OCI-LY7 (cell line): ENCODE measurements around the gene GPRC5A. TPM values are rescaled to one million over a fixed set of nuclear protein-coding genes. Genes with fewer than 3 reads are reported as not detected.

Experiments
- BruUV-seq: library from RNA; stranded (reverse); fragments of 400-500 nt; replicated peaks from 2 replicates; lab custom pipeline; 2021; lab: Mats Ljungman, UMichigan
- CTCF ChIA-PET: fragments of 300-600 bp; sonication (Branson Sonifier 250); formaldehyde crosslinking; loops from one replicate; lab custom pipeline; 2022; ENCODE audit warnings: antibody characterized with exemption; ENCODE audit not compliant: unreplicated experiment; lab: Charles Lee
- POLR2A ChIA-PET: fragments of 300-600 bp; sonication (Branson Sonifier 250); formaldehyde crosslinking; loops from one replicate; lab custom pipeline; 2022; ENCODE audit warnings: antibody characterized with exemption; lab: Charles Lee
- DNase-seq: peaks from one replicate; pipeline ENCODE4 v3.0.0-alpha.2; 2015; ENCODE audit warnings: low spot score
- H2AFZ ChIP-seq: fragments of 200-600 bp; sonication (generic), shearing (Covaris generic); 2 replicates; pipeline ENCODE4 v1.6.1; 2014; ENCODE audit warnings: mild to moderate bottlenecking, antibody characterized with exemption, low read length, moderate library complexity
- H3K27ac ChIP-seq: fragments of 200-600 bp; sonication (generic); 2 replicates; pipeline ENCODE4 v1.5.1; 2014; ENCODE audit warnings: mixed run types, low read depth, mild to moderate bottlenecking, moderate library complexity, low read length, inconsistent platforms; ENCODE audit not compliant: poor library complexity, severe bottlenecking
- H3K36me3 ChIP-seq: fragments of 200-600 bp; sonication (generic); 2 replicates; pipeline ENCODE4 v1.6.1; 2014; ENCODE audit warnings: mild to moderate bottlenecking, antibody characterized with exemption, low read length, moderate library complexity, mixed read lengths; ENCODE audit not compliant: insufficient read depth
- H3K4me1 ChIP-seq: fragments of 200-600 bp; sonication (generic); 2 replicates; pipeline ENCODE4 v1.5.1; 2014; ENCODE audit warnings: mild to moderate bottlenecking, low read length; ENCODE audit not compliant: insufficient read depth, poor library complexity, severe bottlenecking
- H3K4me2 ChIP-seq: fragments of 200-600 bp; sonication (generic); 2 replicates; pipeline ENCODE4 v1.6.1; 2014; ENCODE audit warnings: mild to moderate bottlenecking, low read length
- H3K4me3 ChIP-seq: fragments of 200-600 bp; sonication (generic); 2 replicates; pipeline ENCODE4 v1.5.1; 2014; ENCODE audit warnings: mild to moderate bottlenecking, low read depth, low read length; ENCODE audit not compliant: poor library complexity, severe bottlenecking
- H3K79me2 ChIP-seq: fragments of 200-600 bp; sonication (generic); 2 replicates; pipeline ENCODE4 v1.6.1; 2016; ENCODE audit warnings: low read depth, mild to moderate bottlenecking, low read length, moderate library complexity, mixed read lengths; ENCODE audit not compliant: insufficient read depth
- H3K9me2 ChIP-seq: fragments of 200-600 bp; sonication (generic); 2 replicates; pipeline ENCODE4 v1.6.1; 2016; ENCODE audit warnings: mild to moderate bottlenecking, low read length, mixed read lengths; ENCODE audit not compliant: insufficient read depth
- H3K9me3 ChIP-seq: fragments of 200-600 bp; sonication (generic); 2 replicates; pipeline ENCODE4 v1.6.1; 2014; ENCODE audit warnings: mild to moderate bottlenecking, mixed run types, low read length, mixed read lengths
- H4K20me1 ChIP-seq: fragments of 200-600 bp; sonication (generic); 2 replicates; pipeline ENCODE4 v1.6.1; 2014; ENCODE audit warnings: mild to moderate bottlenecking, antibody characterized with exemption, low read length, moderate library complexity, mixed read lengths; ENCODE audit not compliant: insufficient read depth
- CTCF ChIP-seq: fragments of 200-600 bp; sonication (generic); conservative IDR thresholded peaks from 2 replicates; pipeline ENCODE4 v1.5.1; 2014; ENCODE audit warnings: mild to moderate bottlenecking, antibody characterized with exemption, low read length, moderate library complexity, mixed read lengths
- EZH2phosphoT487 ChIP-seq: fragments of 200-600 bp; sonication (generic); IDR thresholded peaks from 2 replicates; pipeline ENCODE4 v1.6.1; 2018; ENCODE audit warnings: low read depth, borderline replicate concordance, mild to moderate bottlenecking, mixed run types, antibody characterized with exemption, low read length, moderate library complexity, mixed read lengths
- intact Hi-C: fragments of 100-400 bp; cut with micrococcal nuclease; formaldehyde crosslinking; loops from one replicate; pipeline ENCODE4 v1.10.0; 2022; ENCODE audit not compliant: unreplicated experiment
- total RNA-seq, 2 experiments: library from RNA; depleted of rRNA in 1 of 2; stranded (reverse); fragments of >200 nt in 1 of 2; shearing (Covaris generic) in 1 of 2; gene quantifications; 2 replicates each; pipeline ENCODE4 v1.2.3, GENCODE V29; 2014 to 2022

Gene GPRC5A
- total RNA-seq, 2 experiments from 2014 or later, result 0.25 TPM; not detected in 1

GRCh38 chr12:12881151-12881909 lies 10.0 kb upstream of the GPRC5A start:
- H4K20me1 ChIP-seq, result no peaks in the 10 kb centered on the region
- H3K36me3 ChIP-seq, result no peaks in the 10 kb centered on the region
- no TSS peak for BruUV-seq
- no peak for DNase-seq
- intact Hi-C loops, result no loop called here
- H3K4me2 ChIP-seq, result no peak overlapping the region
- TF ChIP-seq EZH2phosphoT487, result no peak
- no peak for TF ChIP-seq CTCF
- H3K27ac ChIP-seq, result no peak overlapping the region
- H3K4me1 ChIP-seq, result no peaks in the 10 kb centered on the region
- H2AFZ ChIP-seq, result no peak overlapping the region
- H3K9me2 ChIP-seq, result no peaks in the 10 kb centered on the region
- no peaks in the 10 kb centered on the region for H3K9me3 ChIP-seq
- ChIA-PET POLR2A (interaction anchor here (0.7 kb wide), 1 partner anchor 269 kb away, joined by 3 read pairs; no protein-coding TSS in a partner anchor), CTCF (no interaction called here)
- H3K79me2 ChIP-seq, result no peaks in the 10 kb centered on the region
- no peak overlapping the region for H3K4me3 ChIP-seq

- Histone ChIP-seq H3K36me3 (no peaks in the 10 kb centered on the region), H3K9me3 (no peaks in the 10 kb centered on the region), H2AFZ (no peak overlapping the region), H3K79me2 (no peaks in the 10 kb centered on the region), H3K9me2 (no peaks in the 10 kb centered on the region), H3K4me1 (no peaks in the 10 kb centered on the region), H3K4me2 (no peak overlapping the region), H3K4me3 (no peak overlapping the region), H4K20me1 (no peaks in the 10 kb centered on the region), H3K27ac (no peak overlapping the region)
- TF ChIP-seq EZH2phosphoT487 (no peak), CTCF (no peak)
- ChIA-PET POLR2A (no interaction called here), CTCF (no interaction called here)
- DNase-seq, result no peak
- BruUV-seq, result no TSS peak
- intact Hi-C loops, result no loop called here
Observed at GRCh38 chr12:12882288-12882687, 9.1 kb upstream of the GPRC5A start.

- Histone ChIP-seq H2AFZ (no peak overlapping the region), H3K4me2 (no peak overlapping the region)
- BruUV-seq, result no TSS peak
Observed at GRCh38 chr12:12883369-12884001, 7.9 kb upstream of the GPRC5A start.

More at GRCh38 chr12:12883369-12884001, 7.9 kb upstream of the GPRC5A start:
- DNase-seq, result no peak
- Histone ChIP-seq H3K9me3 (no peaks in the 10 kb centered on the region), H3K9me2 (no peaks in the 10 kb centered on the region), H3K4me1 (no peaks in the 10 kb centered on the region), H3K27ac (no peak overlapping the region), H3K36me3 (no peaks in the 10 kb centered on the region), H3K79me2 (no peaks in the 10 kb centered on the region), H4K20me1 (no peaks in the 10 kb centered on the region), H3K4me3 (no peak overlapping the region)
- POLR2A ChIA-PET, result interaction anchor here (0.7 kb wide), 1 partner anchor 65 kb away, joined by 5 read pairs; no protein-coding TSS in a partner anchor
- CTCF ChIA-PET, result no interaction called here
- intact Hi-C loops, result no loop called here
- TF ChIP-seq EZH2phosphoT487 (no peak), CTCF (no peak)
